ENCODE results near the gene CDK15.

DNA sequence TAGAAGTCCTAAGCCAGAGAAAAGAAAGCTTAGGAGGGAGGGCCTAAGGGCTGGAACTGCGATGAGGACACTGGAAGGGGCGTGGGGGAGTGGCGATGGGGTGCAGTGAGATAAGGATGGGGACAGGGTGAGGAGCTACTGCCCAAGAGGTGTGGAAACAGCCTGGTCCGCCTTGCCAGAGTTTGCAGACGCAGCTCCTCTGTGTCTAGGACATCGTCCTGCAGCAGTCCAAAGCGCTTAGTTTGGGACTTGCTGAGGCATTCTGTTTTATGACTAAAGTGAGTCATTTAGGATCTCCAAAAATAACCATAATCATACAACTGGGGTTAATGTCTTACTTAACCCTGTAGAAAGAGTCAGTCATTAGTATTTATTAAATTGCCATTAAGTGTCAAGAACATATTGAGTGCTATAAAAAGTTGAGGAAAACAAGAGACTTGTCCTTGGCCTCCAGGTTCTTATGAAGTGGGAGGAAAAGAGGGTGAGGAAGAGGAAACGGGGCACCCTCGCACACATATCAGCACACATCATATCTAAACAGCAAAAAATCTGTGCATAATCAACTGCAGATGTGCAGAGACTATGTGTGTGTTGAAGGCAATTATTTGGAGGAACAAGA lies 74.8 kb downstream of the CDK15 start:
- TF ChIP-seq EZH2phosphoT487 (IDR thresholded peaks at IDR 0.05): no peak
- TF ChIP-seq, protein P1, sequence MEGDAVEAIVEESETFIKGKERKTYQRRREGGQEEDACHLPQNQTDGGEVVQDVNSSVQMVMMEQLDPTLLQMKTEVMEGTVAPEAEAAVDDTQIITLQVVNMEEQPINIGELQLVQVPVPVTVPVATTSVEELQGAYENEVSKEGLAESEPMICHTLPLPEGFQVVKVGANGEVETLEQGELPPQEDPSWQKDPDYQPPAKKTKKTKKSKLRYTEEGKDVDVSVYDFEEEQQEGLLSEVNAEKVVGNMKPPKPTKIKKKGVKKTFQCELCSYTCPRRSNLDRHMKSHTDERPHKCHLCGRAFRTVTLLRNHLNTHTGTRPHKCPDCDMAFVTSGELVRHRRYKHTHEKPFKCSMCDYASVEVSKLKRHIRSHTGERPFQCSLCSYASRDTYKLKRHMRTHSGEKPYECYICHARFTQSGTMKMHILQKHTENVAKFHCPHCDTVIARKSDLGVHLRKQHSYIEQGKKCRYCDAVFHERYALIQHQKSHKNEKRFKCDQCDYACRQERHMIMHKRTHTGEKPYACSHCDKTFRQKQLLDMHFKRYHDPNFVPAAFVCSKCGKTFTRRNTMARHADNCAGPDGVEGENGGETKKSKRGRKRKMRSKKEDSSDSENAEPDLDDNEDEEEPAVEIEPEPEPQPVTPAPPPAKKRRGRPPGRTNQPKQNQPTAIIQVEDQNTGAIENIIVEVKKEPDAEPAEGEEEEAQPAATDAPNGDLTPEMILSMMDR (IDR thresholded peaks at IDR 0.05): no peak

Measured in neural progenitor cell (in vitro differentiated cells).